NCI-H2227 (cell line): ENCODE results near the gene KCNN2.

Experiments used
- DNase-seq: peaks from one replicate; lab custom pipeline; 2025; ENCODE audit not compliant: unreplicated experiment; lab: John Stamatoyannopoulos, UW

Gene KCNN2

DNA sequence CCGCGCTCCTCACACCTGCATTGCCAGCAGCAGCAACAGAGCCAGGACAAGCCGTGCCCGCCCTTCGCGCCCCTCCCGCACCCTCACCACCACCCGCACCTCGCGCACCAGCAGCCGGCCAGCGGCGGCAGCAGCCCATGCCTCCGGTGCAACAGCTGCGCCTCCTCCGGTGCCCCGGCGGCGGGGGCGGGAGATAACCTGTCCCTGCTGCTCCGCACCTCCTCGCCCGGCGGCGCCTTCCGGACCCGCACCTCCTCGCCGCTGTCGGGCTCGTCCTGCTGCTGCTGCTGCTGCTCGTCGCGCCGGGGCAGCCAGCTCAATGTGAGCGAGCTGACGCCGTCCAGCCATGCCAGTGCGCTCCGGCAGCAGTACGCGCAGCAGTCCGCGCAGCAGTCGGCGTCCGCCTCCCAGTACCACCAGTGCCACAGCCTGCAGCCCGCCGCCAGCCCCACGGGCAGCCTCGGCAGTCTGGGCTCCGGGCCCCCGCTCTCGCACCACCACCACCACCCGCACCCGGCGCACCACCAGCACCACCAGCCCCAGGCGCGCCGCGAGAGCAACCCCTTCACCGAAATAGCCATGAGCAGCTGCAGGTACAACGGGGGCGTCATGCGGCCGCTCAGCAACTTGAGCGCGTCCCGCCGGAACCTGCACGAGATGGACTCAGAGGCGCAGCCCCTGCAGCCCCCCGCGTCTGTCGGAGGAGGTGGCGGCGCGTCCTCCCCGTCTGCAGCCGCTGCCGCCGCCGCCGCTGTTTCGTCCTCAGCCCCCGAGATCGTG, 517 bp downstream of the KCNN2 start:
- peak; percentile 27 for DNase-seq

DNA sequence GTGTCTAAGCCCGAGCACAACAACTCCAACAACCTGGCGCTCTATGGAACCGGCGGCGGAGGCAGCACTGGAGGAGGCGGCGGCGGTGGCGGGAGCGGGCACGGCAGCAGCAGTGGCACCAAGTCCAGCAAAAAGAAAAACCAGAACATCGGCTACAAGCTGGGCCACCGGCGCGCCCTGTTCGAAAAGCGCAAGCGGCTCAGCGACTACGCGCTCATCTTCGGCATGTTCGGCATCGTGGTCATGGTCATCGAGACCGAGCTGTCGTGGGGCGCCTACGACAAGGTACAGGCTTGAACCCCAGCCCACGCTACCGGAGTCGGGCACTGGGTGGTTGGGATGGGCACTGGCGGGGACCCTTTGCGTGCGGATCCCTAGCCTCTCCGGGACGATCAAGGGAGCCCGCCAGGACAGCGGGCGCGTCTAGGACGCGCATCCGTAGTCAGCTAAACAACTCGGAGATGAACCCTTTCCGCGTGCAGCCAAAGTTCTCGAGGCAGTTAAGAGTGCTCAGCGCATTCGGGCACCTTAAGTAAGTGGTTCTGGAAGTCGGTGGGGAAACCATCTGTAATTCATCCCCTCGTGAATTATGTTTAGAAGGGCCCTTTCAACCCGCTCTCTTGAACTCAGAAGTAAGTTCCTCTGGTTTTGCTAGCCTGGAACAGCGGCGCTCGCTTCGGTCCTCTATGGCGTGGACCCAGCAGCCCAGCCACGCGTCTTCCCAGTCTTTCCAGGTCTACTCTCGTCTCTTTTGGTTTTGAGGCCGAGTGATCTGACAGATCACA, 1.3 kb downstream of the KCNN2 start:
- no peak for DNase-seq

DNA sequence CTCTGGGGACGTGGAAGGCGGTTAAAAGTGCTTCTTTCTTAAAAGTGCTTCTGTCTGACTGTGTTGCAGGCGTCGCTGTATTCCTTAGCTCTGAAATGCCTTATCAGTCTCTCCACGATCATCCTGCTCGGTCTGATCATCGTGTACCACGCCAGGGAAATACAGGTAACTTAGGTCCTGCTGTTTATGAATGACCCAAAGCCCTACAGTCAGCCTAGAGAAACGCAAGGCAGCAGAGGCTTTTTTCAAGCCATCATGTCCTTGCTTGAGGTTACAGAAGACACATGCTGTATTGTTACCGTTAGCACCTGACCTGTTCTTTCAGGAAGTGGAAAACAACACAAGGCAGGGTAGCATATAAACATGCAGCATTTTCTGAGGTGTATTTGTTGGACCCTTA, 2.0 kb downstream of the KCNN2 start:
- DNase-seq = no peak

DNA sequence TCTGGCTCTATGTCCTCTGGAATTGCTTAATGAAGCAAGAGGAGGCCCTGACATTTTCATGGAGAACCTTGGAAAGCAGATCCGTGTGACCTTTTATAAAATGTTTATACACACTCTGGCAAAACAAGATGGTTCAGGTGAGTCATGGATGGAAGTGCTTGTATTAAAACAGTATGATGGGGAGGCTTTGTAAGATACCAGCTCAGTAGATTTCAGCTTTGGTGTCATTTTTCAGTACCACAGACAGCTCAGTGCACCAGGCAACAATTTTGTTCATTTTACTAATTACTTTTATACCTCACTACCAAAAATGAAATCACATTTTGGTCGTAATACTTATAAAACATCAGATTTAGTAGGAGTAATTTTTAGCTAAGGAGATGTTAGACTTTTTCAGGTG, 5.2 kb downstream of the KCNN2 start:
- no peak for DNase-seq

DNA sequence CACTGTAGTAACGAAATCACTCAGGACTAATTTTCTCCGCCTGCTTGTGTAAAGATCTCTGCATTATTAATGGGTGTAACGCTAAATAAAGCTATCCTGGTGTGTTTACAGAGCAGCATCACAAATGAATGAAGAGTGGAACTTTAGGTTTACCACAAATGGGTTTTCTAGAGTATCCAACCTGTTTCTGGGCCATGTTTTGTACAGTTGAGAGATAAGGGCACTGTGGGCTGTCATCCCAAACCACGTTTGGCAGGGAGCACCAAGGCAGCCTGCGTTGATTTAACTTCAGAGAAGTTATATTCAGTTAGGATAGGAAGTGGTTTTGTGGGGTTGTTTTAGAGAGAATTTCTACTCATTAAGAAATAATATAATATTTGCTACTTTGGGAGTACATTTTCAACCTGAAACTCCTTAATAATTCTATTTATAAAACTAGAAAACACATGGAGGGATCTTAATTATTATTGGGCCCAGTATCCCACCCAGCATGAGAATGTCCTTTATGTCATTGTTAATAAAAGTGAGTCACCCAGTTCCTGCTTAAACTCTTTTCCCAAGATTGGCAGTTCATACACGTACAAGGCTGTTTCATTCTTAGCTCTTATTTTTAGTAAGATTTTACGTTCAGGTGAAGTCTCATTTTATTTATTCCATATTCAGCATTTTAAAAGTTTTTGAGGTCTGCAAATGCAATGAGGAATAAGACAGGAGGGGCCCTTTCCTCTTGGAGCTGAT, 8.0 kb downstream of the KCNN2 start:
- DNase-seq = no peak

DNA sequence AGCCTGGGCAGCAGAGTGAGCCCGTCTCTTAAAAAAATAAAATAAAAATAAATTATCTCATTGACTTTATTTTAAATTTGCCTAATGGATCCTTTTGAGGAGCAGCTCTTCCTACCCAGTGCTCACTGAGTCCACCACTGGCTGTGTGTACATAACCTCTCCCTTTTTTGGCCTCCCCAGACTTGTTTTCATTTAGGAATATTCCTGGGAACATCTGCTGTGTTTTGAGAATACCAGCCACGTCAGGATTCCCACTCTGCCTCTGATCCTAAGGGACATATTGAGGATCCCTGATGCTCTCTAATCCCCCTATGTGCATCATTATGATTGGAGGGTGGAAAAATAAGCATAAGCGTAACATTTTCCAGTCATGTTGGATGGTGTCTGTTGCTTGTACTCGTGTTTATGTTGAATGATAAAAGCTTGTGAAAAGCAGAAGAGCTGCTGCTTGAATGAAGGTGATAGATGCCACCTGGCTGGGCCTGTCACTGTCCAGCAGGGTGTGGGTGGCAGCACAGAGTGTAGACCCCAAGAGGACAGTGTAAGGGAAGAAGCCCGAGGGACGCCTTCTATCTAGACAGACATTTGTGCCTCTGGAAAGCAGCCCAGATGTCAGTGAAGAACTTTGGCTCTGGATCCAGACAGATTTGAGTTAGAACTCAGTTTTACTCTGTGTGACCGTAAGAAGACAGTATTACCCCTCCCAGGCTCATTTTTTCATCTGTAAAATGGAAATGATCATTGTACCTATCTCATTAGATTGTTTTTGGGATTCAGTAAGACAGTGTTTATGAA, 15.4 kb downstream of the KCNN2 start:
- no peak for DNase-seq

DNA sequence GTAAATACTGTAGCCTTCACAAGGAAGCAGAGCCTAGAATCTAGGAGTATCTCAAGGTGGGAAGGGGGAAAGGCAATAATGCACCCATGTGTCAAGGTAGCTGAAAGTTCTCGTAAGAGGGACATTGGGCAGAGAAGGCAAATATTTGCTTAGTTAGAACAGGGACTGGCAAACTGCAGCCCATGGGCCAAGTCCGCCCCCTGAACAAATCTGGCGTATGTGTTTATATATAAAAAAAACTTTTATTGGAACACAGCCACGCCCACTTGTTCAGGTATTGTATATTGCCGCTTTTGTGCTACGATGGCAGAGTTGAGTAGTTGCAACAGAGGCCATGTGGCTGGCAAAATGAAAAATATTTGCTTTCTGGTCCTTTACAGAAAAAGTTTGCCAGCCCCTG, 16.1 kb downstream of the KCNN2 start:
- no peak for DNase-seq

DNA sequence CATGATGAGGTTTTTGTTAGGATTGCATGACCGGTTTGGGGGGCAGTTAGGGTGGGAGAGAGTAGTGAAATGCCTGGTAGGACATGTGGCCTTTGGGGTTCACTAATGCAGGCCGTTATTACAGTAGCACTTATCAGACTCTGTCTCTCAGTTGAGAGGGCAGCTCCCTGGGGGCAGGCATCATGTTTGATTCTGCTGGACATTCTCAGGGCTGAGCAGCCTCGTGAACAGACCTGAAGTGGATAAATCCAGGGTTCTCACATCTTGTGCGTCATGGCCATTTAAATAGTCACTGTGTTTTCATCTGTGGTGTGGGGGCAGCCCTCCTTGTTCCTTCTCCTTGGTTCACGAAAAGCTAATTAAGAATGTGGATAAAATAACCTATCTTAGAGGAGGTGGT, 18.9 kb downstream of the KCNN2 start:
- no peak for DNase-seq

DNA sequence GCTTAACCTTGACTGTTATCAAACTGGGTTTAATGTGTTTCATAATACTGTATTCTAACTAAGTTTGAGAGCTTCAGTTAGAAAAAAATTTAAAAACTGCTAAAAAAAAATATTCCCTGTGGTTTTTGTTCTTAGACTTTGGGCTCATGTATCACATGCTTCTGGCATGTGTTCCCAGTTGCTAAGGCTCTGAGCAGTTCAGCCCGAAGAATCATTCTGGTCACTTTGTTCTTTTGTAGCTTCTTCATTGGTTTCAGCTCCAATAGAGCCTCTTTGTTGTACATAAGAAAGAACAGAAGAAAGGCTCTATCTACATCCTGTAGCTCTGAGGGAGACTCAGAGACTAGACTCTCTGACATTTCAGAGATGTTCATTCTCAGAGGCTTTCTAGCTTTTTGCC, 25.6 kb downstream of the KCNN2 start:
- no peak for DNase-seq

DNA sequence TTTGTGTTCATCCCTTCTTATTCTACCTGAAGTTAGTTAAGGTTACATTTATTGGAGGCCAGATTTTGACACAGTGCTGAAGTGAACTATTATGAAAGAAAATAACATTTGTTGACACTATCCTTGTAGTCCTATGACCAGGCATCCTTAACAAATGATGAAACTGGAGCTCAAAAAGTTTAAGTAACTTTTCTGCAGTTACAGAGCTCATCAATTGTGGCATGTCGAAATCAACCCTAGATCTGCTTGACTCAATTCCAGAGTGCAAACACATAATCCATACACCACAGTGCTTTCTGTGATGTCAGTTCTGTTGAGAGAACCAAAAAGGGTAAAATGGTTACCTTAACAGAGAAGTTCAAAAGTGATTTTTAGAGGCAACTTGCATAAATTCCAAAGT, 28.6 kb downstream of the KCNN2 start:
- no peak for DNase-seq

DNA sequence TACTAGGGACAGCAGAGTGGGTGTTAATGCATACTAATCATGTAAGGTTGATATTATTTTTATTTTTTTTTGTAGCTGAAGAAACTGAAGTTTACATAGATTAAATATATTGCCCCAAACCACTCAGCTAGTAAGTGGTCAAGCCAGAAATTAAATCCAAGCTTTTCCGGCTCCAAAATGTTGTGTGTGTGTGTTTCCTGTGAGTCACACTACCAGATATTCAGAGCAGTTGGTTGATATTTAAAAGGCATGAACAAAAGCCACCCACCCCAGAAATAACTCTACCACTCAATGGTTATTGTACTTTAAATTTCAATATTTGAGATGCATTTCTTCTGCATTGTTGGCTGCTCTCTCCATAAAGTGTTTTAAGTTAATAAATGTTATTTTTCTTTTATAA, 29.5 kb downstream of the KCNN2 start:
- DNase-seq = no peak

DNA sequence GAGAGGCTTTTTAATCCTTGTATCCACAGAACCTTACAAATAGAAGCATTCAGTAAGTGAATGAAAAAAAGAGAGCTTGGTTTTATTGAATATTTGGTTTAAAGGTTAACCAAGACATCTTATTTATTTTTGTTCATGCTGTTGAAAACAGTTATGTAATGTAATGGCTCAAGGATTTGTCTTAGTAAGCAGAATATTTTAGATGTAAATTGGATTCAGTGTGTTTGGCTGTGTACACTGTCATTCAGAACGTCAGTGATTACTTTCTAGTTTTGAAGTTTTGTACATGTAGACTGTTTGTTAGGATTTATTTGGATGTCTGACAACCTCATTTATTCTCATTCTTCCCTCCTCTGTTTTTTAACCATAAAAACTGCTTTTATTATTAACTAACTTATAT, 31.3 kb downstream of the KCNN2 start:
- DNase-seq = no peak

DNA sequence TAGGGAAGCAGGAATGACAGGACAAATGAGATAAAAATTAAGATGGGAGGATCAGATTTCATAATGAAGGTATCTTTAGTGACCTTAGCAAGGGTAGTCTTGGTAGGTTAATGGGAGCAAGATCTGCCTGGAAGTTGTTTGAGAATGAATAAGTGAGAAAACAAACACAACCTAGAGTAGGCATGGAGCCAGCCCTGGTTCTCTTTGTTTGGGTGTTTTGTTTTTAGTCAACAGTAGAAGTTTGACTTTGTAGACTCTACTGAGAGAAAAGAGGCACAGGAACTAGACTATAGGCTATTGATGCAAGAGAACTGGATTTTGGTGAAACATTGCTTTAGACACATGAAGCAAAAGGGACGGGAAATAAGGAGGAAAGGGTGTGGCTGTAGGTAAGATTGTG, 40.3 kb downstream of the KCNN2 start:
- DNase-seq = no peak

DNA sequence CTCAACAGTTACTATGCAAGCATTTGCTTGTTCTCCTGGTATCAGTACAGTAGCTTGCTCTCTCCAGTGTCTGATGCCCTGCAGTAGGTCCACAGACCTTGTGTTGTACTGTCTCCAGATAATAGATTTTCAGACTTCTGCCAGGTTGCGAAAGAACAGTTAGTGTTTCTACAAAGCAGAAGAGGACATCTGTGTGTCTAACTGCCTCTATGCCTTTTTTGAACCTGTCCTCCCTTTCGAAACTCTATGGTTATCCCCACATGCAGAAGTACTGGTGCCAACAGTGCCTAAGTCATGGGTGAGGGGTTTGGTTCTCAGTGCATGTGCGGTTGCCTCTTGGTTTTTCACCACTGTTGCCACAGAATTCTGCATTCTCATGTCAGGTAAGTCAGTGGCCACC, 45.9 kb downstream of the KCNN2 start:
- DNase-seq = no peak

DNA sequence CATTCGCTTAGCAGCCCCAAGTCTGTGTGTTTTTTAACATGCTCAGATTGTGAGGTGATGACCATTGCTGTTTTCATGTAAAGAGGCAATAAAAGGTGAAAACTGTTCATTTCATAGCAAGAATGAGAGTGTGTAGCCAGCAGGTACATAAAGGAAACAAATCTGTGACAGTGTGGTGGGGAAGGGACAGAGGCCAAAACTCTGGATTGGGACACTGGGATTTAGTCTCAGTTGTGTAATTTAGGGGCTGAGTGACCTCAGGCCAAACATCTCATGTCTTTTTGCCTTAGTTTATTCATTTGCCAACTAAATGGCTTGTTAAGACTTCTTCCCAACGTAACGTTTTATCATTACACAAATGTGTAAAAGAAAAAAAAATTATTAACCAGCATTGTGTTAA, 47.0 kb downstream of the KCNN2 start:
- DNase-seq = no peak

DNA sequence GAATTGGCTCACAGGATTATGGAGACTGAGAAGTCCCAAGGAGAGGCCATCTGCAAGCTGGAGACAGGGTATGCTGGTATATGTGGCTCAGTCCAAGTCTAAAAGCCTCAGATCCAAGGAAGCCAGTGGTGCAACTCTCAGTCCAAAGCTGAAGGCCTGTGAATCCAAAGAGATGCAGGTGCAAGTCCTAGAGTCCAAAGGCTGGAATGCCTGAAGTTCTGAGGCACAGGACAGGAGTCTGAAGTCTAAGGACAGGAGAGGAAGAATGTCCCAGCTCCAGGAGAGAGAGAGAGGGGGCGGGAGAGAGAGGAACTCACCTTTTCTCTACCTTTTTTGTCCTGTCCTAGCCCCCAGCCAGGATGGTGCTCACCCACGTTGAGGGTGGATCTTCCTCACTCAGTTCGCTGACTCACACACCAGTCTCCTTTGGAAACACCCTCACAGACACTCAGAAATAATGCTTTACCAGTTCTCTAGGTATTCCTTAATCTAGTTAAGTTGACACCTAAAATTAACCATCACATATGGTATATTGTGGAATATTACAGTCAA, 49.6 kb downstream of the KCNN2 start:
- DNase-seq = no peak

DNA sequence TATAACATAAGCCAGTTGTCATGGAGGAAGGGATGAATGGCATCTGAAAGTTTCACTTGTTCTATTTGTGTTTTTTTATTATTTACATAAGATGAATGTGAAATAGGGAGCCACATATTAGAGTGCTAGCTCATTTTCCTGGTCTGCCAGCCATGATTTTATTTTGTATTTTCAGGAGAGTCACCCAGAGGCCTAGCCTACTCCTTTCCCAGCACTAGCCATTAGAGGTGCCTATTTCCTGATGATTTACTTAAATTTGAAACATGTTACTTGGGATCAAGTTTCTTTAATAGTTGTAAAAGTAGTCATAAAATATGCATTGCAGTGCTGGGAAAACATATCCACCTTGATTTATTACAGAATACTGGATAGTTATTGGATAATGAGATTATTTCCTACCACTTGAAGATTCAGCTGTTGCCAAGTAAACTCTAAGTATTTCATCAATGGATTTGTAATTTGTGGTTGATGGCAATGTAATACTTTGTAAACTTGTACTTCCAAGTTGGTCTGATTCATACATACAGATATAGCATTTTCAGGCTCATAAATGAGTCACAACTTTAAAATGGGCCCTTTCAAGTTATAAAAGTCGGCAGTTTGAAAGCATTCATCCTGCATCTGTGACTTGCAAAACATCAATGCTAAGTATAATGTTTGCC, 50.8 kb downstream of the KCNN2 start:
- DNase-seq = no peak

DNA sequence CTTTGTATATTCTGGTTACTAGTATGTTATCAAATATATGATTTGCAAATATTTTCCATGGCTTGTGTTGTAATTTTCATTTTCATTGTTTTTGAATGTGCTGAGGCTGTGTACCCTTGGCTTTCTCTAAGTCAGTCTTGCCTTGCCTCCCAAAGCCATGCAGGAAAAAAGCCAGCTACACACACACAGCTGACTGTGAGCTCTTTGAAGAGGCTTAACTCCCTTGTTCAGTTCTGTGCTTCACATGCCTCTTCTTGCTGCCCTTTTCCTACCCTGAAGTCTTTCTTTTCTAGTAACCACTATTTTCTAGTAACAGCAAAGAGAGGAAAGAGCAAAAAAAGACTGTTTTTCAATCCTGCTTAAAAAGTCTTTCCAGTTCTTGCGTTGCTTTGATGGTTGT, 53.9 kb downstream of the KCNN2 start:
- DNase-seq = no peak

DNA sequence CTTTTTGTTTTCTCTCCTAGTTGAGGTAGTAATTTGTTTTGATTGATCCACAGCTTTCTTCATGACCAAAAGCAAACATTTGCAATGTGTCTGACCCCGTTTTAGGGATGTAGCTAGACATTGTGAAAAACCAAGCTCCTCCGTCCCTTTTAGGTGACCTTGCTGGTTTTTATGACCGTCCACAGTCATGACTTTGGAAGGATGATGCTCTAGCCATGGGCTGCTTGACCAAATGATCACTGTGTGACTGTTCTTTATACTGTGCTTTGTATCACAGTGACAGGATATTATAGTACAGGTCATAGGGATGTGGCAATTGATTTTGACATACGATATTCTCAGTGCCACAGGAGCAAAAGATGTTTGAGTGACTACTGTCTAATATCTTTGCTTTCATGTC, 54.4 kb downstream of the KCNN2 start:
- no peak for DNase-seq

DNA sequence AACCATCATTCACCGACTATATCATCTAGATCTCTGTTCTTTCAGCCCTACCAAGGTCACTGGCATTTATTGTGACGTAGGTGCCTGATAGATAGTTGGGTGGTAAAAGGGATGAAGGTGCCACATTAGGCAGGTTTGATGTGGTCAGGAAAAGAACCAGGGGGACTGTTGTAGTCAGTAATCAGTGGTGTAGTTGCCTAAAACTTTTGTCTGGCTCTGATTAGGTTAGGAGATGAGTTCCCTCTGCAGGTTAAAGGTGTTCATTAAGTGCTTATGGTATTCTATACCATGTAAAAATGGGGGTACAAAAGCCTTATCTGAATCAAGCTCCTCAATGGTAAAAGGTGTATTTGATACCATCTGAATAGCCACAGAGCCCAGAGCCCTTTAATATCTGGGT, 55.6 kb downstream of the KCNN2 start:
- DNase-seq = no peak
